Activated CD4-positive, alpha-beta T cell treated with anti-CD3 and anti-CD28 coated beads for 36 hours (primary cell): ENCODE data around the gene TTN. TPM values are rescaled to one million over a fixed set of nuclear protein-coding genes. Genes with fewer than 3 reads are reported as not detected.

Experiments used
- ATAC-seq: fragments of 200-7000 bp; cut with Tn5 transposase; one replicate; pipeline ENCODE4 v1.10.0; 2021; ENCODE audit warnings: mild to moderate bottlenecking, moderate library complexity
- CTCF ChIA-PET: fragments of 350-600 bp; sonication (Branson Sonifier 250); formaldehyde crosslinking; loops from one replicate; lab custom pipeline; 2021; ENCODE audit warnings: antibody characterized with exemption; lab: Charles Lee
- POLR2A ChIA-PET: fragments of 350-600 bp; sonication (Branson Sonifier 250); formaldehyde crosslinking; loops from one replicate; lab custom pipeline; 2021; ENCODE audit warnings: antibody characterized with exemption, inconsistent platforms; lab: Charles Lee
- DNase-seq: peaks from one replicate; pipeline ENCODE4 v3.0.0-alpha.2; 2020
- H3K27ac Mint-ChIP-seq: one replicate; pipeline ENCODE4 v1.8.0; 2021; ENCODE audit warnings: mixed read lengths
- H3K27me3 Mint-ChIP-seq: one replicate; pipeline ENCODE4 v1.8.0; 2021; ENCODE audit warnings: mixed read lengths
- H3K36me3 Mint-ChIP-seq: one replicate; pipeline ENCODE4 v1.8.0; 2021; ENCODE audit warnings: low read depth, mixed read lengths
- H3K4me1 Mint-ChIP-seq: one replicate; pipeline ENCODE4 v1.8.0; 2021; ENCODE audit warnings: mixed read lengths
- H3K4me3 Mint-ChIP-seq: one replicate; pipeline ENCODE4 v1.8.0; 2021; ENCODE audit warnings: mild to moderate bottlenecking, moderate library complexity, mixed read lengths
- H3K9me3 Mint-ChIP-seq: one replicate; pipeline ENCODE4 v1.8.0; 2021; ENCODE audit warnings: low read depth, mixed read lengths
- intact Hi-C, 2 experiments: fragments of 100-400 bp; cut with DNase I in 1 of 2; cut with micrococcal nuclease in 1 of 2; formaldehyde crosslinking; loops; one replicate each; pipeline versions ENCODE4 v1.14.2 to v1.15.1; 2022 to 2024; cut with DNase I, micrococcal nuclease
- total RNA-seq, 2 experiments: library from RNA; stranded (reverse); gene quantifications; one replicate each; pipeline ENCODE4 v1.2.3, GENCODE V29; 2021

Gene TTN
- total RNA-seq, 2 experiments from 2014 or later, result 1.6 to 3.1 TPM

- Mint-ChIP-seq H3K4me3 (no peak overlapping the region), H3K27me3 (no peaks in the 10 kb centered on the region), H3K9me3 (no peaks in the 10 kb centered on the region), H3K27ac (no peak overlapping the region), H3K36me3 (peaks cover 2% of the 10 kb centered on the region), H3K4me1 (no peaks in the 10 kb centered on the region)
- POLR2A ChIA-PET, result no interaction called here
- CTCF ChIA-PET, result interaction anchor here (1.0 kb wide), 1 partner anchor 15 kb away, joined by 3 read pairs; no protein-coding TSS in a partner anchor
- intact Hi-C loops, result loop anchor here (5.0 to 10.0 kb wide), 2 partner anchors 228 to 230 kb away; partner anchors contain the start of gene FKBP7 (in 2 of the 2)
- DNase-seq (no peak), ATAC-seq (no peak)
Measured at GRCh38 chr2:178704876-178705275, 102.3 kb downstream of the TTN start.

GRCh38 chr2:178702361-178702760 is 104.9 kb downstream of the TTN start:
- Mint-ChIP-seq H3K27me3 (no peaks in the 10 kb centered on the region), H3K36me3 (peaks cover 2% of the 10 kb centered on the region), H3K27ac (no peak overlapping the region), H3K4me1 (no peaks in the 10 kb centered on the region), H3K9me3 (no peaks in the 10 kb centered on the region), H3K4me3 (no peak overlapping the region)
- DNase-seq, result no peak
- no peak for ATAC-seq
- POLR2A ChIA-PET, result no interaction called here
- CTCF ChIA-PET, result interaction anchor here (0.9 to 3.0 kb wide), 3 partner anchors 9 to 18 kb away, joined by 3 to 14 read pairs (median 4); no protein-coding TSS in a partner anchor
- intact Hi-C loops, result loop anchor here (5.0 to 10.0 kb wide), 2 partner anchors 225 to 228 kb away; partner anchors contain the start of gene FKBP7 (in 2 of the 2)

GRCh38 chr2:178700922-178701342 is 106.3 kb downstream of the TTN start:
- DNase-seq, result peak; percentile 4
- intact Hi-C loops, result loop anchor here (5.0 to 10.0 kb wide), 2 partner anchors 224 to 226 kb away; partner anchors contain the start of gene FKBP7 (in 2 of the 2)
- CTCF ChIA-PET, result interaction anchor here (0.7 to 3.0 kb wide), 26 partner anchors 10 to 663 kb away, joined by 3 to 14 read pairs (median 4); no protein-coding TSS in a partner anchor
- no peaks in the 10 kb centered on the region for H3K9me3 Mint-ChIP-seq
- ATAC-seq, result no peak
- H3K27me3 Mint-ChIP-seq, result no peaks in the 10 kb centered on the region
- H3K4me3 Mint-ChIP-seq, result no peak overlapping the region
- no peaks in the 10 kb centered on the region for H3K4me1 Mint-ChIP-seq
- H3K36me3 Mint-ChIP-seq, result peaks cover 2% of the 10 kb centered on the region
- POLR2A ChIA-PET, result no interaction called here
- H3K27ac Mint-ChIP-seq, result no peak overlapping the region

GRCh38 chr2:178700136-178700535 is 107.1 kb downstream of the TTN start:
- no peak for ATAC-seq
- intact Hi-C loops, result loop anchor here (5.0 to 10.0 kb wide), 2 partner anchors 223 to 225 kb away; partner anchors contain the start of gene FKBP7 (in 2 of the 2)
- POLR2A ChIA-PET, result no interaction called here

GRCh38 chr2:178692845-178693244 is 114.4 kb downstream of the TTN start:
- ChIA-PET POLR2A (no interaction called here), CTCF (interaction anchor here (0.6 kb wide), 1 partner anchor 21 kb away, joined by 3 read pairs; no protein-coding TSS in a partner anchor)
- no peaks in the 10 kb centered on the region for H3K9me3 Mint-ChIP-seq
- H3K4me3 Mint-ChIP-seq, result no peak overlapping the region
- DNase-seq (no peak), ATAC-seq (no peak)
- intact Hi-C loops, result no loop called here
- H3K4me1 Mint-ChIP-seq, result no peaks in the 10 kb centered on the region
- no peak overlapping the region for H3K27ac Mint-ChIP-seq
- peaks cover 9% of the 10 kb centered on the region for H3K36me3 Mint-ChIP-seq
- H3K27me3 Mint-ChIP-seq, result no peaks in the 10 kb centered on the region

More at GRCh38 chr2:178700136-178700535, 107.1 kb downstream of the TTN start:
- Mint-ChIP-seq H3K27me3 (no peaks in the 10 kb centered on the region), H3K4me3 (no peak overlapping the region), H3K4me1 (no peaks in the 10 kb centered on the region), H3K9me3 (no peaks in the 10 kb centered on the region), H3K27ac (no peak overlapping the region), H3K36me3 (peaks cover 2% of the 10 kb centered on the region)
- CTCF ChIA-PET, result interaction anchor here (0.7 to 3.0 kb wide), 25 partner anchors 9 to 664 kb away, joined by 3 to 14 read pairs (median 4); no protein-coding TSS in a partner anchor
- no peak for DNase-seq

- DNase-seq (no peak), ATAC-seq (no peak)
- Mint-ChIP-seq H3K36me3 (peaks cover 11% of the 10 kb centered on the region), H3K4me1 (no peaks in the 10 kb centered on the region), H3K27ac (no peak overlapping the region), H3K9me3 (no peaks in the 10 kb centered on the region), H3K27me3 (no peaks in the 10 kb centered on the region), H3K4me3 (no peak overlapping the region)
- POLR2A ChIA-PET, result no interaction called here
- CTCF ChIA-PET, result interaction anchor here (0.8 to 2.2 kb wide), 2 partner anchors 11 kb away, joined by 6 to 13 read pairs; no protein-coding TSS in a partner anchor
- intact Hi-C loops, result no loop called here
Measured at GRCh38 chr2:178689808-178690207, 117.4 kb downstream of the TTN start.

- ATAC-seq (no peak), DNase-seq (no peak)
- H3K9me3 Mint-ChIP-seq, result no peaks in the 10 kb centered on the region
- intact Hi-C loops, result no loop called here
- H3K27me3 Mint-ChIP-seq, result no peaks in the 10 kb centered on the region
- H3K4me3 Mint-ChIP-seq, result no peak overlapping the region
- ChIA-PET CTCF (interaction anchor here (0.7 to 1.4 kb wide), 2 partner anchors 17 to 1304 kb away, joined by 3 to 5 read pairs; no protein-coding TSS in a partner anchor), POLR2A (interaction anchor here (0.7 kb wide), 1 partner anchor 11 kb away, joined by 3 read pairs; no protein-coding TSS in a partner anchor)
- no peak overlapping the region for H3K27ac Mint-ChIP-seq
- no peaks in the 10 kb centered on the region for H3K4me1 Mint-ChIP-seq
- peaks cover 13% of the 10 kb centered on the region for H3K36me3 Mint-ChIP-seq
Measured at GRCh38 chr2:178683877-178684276, 123.3 kb downstream of the TTN start.

GRCh38 chr2:178681081-178681480 is 126.1 kb downstream of the TTN start:
- Mint-ChIP-seq H3K4me3 (no peak overlapping the region), H3K27ac (no peak overlapping the region), H3K27me3 (no peaks in the 10 kb centered on the region), H3K36me3 (peaks cover 14% of the 10 kb centered on the region), H3K9me3 (no peaks in the 10 kb centered on the region), H3K4me1 (peaks cover 2% of the 10 kb centered on the region)
- CTCF ChIA-PET, result interaction anchor here (2.0 kb wide), 1 partner anchor 20 kb away, joined by 5 read pairs; no protein-coding TSS in a partner anchor
- POLR2A ChIA-PET, result no interaction called here
- DNase-seq (no peak), ATAC-seq (no peak)
- intact Hi-C loops, result no loop called here

- H3K9me3 Mint-ChIP-seq, result no peaks in the 10 kb centered on the region
- no peak overlapping the region for H3K27ac Mint-ChIP-seq
- DNase-seq, result no peak
- POLR2A ChIA-PET, result no interaction called here
- peaks cover 2% of the 10 kb centered on the region for H3K4me1 Mint-ChIP-seq
- H3K27me3 Mint-ChIP-seq, result no peaks in the 10 kb centered on the region
- intact Hi-C loops, result no loop called here
- no peak for ATAC-seq
- CTCF ChIA-PET, result interaction anchor here (2.0 kb wide), 1 partner anchor 21 kb away, joined by 5 read pairs; no protein-coding TSS in a partner anchor
- peaks cover 11% of the 10 kb centered on the region for H3K36me3 Mint-ChIP-seq
- H3K4me3 Mint-ChIP-seq, result no peak overlapping the region
Measured at GRCh38 chr2:178679891-178680290, 127.3 kb downstream of the TTN start.

GRCh38 chr2:178677599-178677998 is 129.6 kb downstream of the TTN start:
- no peaks in the 10 kb centered on the region for H3K9me3 Mint-ChIP-seq
- intact Hi-C loops, result no loop called here
- H3K36me3 Mint-ChIP-seq, result peaks cover 10% of the 10 kb centered on the region
- H3K27me3 Mint-ChIP-seq, result no peaks in the 10 kb centered on the region
- H3K4me3 Mint-ChIP-seq, result no peak overlapping the region
- ChIA-PET POLR2A (no interaction called here), CTCF (interaction anchor here (0.5 to 0.8 kb wide), 2 partner anchors 23 to 318 kb away, joined by 3 read pairs; no protein-coding TSS in a partner anchor)
- no peak overlapping the region for H3K27ac Mint-ChIP-seq
- peaks cover 2% of the 10 kb centered on the region for H3K4me1 Mint-ChIP-seq
- ATAC-seq (no peak), DNase-seq (no peak)

- Mint-ChIP-seq H3K9me3 (no peaks in the 10 kb centered on the region), H3K4me1 (peaks cover 2% of the 10 kb centered on the region), H3K4me3 (no peak overlapping the region), H3K27ac (no peak overlapping the region), H3K27me3 (no peaks in the 10 kb centered on the region), H3K36me3 (peaks cover 8% of the 10 kb centered on the region)
- ChIA-PET POLR2A (no interaction called here), CTCF (no interaction called here)
- intact Hi-C loops, result no loop called here
- ATAC-seq (no peak), DNase-seq (no peak)
Measured at GRCh38 chr2:178676046-178676445, 131.2 kb downstream of the TTN start.

- intact Hi-C loops, result no loop called here
- CTCF ChIA-PET, result no interaction called here
- H3K36me3 Mint-ChIP-seq, result peaks cover 4% of the 10 kb centered on the region
- no peaks in the 10 kb centered on the region for H3K9me3 Mint-ChIP-seq
- peaks cover 2% of the 10 kb centered on the region for H3K4me1 Mint-ChIP-seq
- H3K4me3 Mint-ChIP-seq, result no peak overlapping the region
- DNase-seq, result no peak
- ATAC-seq, result no peak
- H3K27ac Mint-ChIP-seq, result no peak overlapping the region
- H3K27me3 Mint-ChIP-seq, result no peaks in the 10 kb centered on the region
- POLR2A ChIA-PET, result no interaction called here
Measured at GRCh38 chr2:178674122-178674521, 133.1 kb downstream of the TTN start.
